GM20000 (cell line): ENCODE results near the gene PRSS21.

Source experiments
- DNase-seq: peaks from one replicate; pipeline ENCODE4 v3.0.0; 2012; ENCODE audit warnings: low spot score
- CTCF ChIP-seq: IDR thresholded peaks from 2 replicates; pipeline ENCODE4 v1.5.1; 2012; ENCODE audit warnings: mild to moderate bottlenecking, control low read depth; ENCODE audit errors: extremely low read depth, missing control alignments

Gene PRSS21

GRCh38 chr16:2819179-2819938 lies 2.3 kb downstream of the PRSS21 start:
- no peak for TF ChIP-seq CTCF
- DNase-seq: no peak

- no peak for TF ChIP-seq CTCF
- no peak for DNase-seq
These were observed 3.1 kb downstream of the PRSS21 start for GRCh38 chr16:2819939-2820835.

GRCh38 chr16:2820836-2821486 lies 3.9 kb downstream of the PRSS21 start:
- no peak for DNase-seq
- TF ChIP-seq CTCF: no peak

- TF ChIP-seq CTCF: no peak
- no peak for DNase-seq
These were observed 4.6 kb downstream of the PRSS21 start for GRCh38 chr16:2821487-2822157.

GRCh38 chr16:2822158-2822495 lies 5.1 kb downstream of the PRSS21 start:
- DNase-seq: no peak
- no peak for TF ChIP-seq CTCF

- DNase-seq: no peak
- no peak for TF ChIP-seq CTCF
These were observed 5.5 kb downstream of the PRSS21 start for GRCh38 chr16:2822496-2822895.
